GM19452 (cell line): Measurements from ENCODE around the gene SCGB1A1.

ENCODE experiments used
- ATAC-seq: cut with Tn5 transposase; IDR thresholded peaks from one replicate; pipeline ENCODE4 v1.9.1; 2021; ENCODE audit not compliant: unreplicated experiment

Gene SCGB1A1

DNA sequence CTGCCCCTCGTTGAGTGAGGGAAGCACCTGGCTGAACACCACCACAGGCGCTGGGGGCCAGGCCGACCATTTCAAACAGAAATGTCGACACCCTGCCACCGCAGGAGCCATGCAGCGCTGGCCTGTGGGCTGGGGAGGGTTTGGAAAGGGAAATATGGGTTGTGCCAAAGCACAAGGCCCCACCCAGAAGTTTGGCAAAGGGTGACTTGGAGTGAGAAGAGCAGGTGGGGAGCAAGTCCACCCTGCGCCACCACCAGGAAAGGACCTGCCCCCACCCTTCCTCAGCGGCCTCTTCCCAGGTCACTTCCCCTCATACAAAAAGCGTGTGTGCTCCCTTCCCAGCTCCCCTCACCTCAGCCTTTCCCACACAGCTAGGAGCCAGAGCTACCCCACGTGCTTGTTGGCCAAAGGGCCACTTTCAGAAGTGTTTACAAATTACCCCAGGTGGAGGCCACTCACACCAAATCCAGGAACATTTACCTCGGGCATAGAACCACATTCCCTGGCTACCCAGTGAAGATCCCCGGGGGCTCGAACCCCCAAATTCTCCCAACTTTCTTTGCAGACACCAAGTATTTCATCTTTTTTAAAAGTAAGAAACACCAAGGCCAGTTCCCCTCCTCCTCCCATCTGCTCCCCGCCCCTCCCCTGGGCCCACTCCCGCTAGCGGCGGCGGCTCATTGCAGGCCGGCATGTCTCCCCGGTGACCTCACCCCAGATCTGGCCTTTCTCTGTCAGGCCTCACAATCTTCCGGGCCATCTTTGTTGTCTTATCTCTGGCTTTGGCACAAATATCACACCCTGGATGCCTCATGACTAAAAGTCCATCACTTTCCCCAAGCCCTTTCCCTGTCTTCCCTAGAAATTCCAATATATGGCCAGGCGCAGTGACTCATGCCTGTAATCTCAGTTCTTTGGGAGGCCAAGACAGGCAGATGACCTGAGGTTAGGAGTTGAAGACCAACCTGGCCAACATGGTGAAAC, 20.5 kb upstream of the SCGB1A1 start:
- no peak for ATAC-seq

DNA sequence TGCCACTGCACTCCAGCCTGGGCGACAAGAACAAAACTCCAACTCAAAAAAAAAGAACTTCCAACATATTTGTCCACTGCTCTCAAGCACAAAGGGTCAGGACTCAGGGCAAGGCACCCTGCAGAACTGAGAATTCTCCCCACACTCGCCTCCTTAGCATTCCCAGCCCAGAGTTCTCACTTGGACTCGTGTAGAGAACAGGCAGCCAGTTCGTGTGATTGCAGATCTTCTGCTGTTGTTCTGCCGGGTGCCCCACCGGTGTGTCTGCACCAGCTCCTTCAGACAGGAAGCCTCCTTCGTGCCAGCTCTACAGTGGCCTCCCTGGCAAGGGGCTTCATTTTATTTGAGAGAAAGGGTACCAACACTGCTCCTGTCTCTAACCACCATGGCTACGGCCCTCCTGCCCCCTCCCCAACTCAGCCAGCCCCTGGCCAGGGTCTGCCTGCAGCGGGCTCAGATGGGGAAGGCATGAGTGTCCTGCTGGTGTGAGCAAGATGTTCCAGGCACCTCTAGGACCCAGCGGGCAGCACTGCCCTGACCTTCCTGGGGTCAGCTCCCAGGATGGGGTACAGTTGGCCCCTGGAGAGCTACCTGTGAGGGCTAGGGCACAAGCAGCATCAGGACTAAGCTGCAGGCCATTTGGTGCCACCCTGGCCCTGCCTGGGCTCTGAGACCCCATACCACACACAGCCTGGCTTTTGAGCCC, 19.5 kb upstream of the SCGB1A1 start:
- no peak for ATAC-seq

DNA sequence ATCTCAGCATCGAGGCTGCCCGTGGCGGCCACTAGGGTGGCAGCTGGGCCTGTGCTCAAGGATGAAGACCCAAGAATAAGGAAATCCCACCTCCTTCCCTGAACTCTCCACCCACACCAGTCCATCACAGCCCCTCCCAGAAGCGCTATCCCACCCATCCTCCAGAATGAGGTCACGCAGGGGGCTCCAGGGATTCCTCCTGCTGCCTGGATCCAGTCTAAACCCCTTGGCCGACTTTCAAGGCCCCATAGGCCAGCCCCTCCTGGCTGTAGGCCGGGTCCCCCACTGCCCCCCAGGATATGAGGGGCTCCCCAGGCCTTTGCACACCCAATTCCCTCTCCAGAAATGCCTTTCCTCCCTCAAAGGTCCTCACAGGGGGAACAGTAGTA, 19.0 kb upstream of the SCGB1A1 start:
- ATAC-seq = no peak

DNA sequence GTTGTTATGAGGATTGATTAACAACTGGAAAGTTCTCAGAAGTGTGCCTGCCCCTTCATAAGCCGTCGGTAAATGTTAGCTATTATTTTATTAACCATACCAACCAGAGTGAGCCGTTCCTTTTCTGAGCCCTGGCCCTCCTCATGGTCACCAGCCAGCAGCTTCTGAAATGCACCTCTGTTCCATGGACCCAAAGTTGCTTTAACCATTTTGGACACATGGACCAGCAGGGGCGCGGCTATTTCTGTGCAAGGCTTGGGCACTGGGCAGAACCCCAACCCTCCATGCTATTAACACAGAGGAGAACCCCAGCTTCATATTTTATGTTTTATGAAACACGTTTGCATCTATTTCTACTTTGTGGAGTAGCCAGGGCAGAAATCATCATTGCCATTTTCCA, 18.6 kb upstream of the SCGB1A1 start:
- ATAC-seq = no peak

DNA sequence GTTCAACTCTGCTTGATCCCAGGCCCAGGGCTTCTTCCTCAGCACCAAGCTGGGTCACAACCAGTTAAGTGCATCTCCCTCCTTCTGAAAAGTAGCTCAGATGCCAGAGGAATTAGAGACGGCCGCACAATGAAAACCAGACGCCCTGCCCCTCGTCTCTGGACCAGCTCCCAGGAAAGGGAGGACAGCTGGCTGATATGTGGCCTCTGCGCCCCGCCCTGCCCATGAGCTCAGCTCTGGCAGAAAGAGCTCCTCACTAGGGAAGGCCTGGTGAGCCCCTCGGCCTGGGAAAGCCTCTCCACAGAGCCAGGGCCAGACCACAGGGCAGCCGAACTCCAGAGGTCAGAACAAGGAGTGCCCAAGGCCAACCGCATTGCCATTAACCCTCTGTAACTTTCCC, 18.1 kb upstream of the SCGB1A1 start:
- ATAC-seq = no peak

DNA sequence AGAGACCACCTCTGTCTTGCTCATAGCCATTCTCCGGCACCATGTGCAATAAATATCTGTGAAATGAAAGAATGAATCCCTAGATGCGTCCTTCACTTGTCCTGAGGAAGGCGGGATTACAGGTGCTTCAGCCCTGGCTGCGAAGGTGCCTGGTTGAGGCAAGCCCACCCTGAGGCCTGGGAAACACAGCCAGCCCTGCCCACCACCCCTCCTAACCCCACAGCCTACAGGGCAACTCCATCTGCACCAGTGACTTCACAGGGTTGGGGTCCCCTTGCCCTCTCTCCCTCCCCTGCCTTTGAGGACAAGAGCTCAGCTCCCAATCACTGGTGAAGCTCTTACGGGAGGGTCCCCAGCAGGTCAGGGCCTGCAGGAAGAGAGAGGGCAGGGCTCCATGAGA, 17.5 kb upstream of the SCGB1A1 start:
- no peak for ATAC-seq

DNA sequence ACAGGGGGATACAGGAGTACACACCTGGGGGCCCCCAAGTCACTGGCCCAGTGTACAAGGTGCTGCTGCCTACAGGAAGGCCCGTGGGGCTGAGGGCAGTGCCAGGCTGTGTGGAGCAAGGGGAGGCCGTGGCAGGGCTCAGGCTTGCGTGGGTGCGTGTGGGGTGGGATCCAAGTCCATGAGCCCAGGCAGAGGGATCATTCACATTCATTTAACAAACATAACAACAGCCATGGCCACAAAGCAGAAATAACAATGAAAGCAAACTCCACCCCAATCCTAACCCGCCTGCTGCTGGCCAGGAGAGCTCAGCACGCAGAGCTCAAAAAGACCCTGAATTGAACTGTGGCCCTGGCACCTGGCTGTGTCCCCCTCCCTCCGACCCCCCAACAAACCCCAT, 17.0 kb upstream of the SCGB1A1 start:
- ATAC-seq = no peak

DNA sequence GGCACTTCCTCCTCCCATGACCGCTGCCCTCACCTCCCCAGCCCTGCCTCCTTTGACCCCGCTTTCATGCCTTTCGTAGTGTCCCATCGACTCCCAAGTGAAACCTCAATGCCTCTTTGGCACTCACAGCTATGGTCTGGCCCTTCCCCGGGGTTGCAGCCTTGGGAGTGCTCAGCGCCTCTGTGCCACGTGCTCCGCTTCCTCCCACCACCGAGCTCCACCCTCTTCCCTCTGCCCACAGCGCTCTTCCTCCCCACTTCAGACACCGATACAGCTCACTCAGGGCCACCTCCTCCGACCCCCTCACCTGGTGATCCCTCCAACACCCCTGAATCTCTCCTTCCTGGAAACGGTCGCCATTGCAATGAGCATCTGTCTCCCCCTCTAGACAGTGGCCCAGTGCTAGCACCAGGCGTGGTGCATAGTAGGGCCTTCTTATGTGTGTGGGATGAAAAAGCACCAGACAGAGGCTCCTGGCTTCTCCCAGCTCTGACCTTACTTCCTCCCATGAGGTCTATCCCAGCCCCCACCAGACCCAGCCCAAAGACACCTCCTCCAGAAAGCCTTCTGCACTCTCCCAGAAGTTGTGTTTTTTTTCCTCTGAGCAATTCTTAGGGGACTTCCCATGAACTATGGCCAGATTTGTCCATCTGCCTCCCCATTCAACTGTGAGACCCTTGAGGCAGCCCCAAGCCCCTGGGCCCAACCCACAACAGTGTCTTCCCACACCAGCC, 16.4 kb upstream of the SCGB1A1 start:
- no peak for ATAC-seq

DNA sequence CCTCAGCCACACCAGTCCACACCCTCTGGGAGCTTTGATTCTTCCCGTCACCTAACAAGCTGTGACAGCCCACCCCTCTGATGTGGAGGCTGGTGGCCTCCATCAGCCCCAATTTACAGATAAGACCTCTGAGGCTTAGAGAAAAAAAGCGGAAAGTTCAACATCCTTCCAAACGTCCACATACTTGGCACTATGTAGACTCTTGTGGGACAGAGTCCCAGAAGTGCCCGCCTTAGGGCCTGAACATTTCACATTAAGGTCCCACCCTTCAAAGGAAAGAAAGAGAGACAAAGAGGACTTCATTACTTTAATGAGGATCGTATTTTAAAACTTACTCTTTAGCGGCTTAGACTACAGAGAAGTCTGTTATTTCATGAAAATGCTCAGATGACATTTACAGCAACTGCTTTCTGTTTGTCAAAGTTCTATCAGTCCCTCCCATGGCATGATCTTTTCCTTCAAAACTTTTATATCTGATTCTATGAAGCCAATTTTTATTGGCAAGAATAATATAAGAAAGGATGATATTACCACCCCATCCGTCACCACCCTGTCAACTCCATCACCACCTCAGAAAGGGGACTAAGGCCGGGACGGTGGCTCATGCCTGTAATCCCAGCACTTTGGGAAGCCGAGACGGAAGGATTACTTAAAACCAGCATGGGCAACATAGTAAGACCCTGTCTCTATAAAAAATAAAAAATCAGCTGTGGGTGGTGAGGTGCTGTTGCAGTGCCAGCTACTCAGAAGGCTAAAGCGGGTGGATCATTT, 15.7 kb upstream of the SCGB1A1 start:
- no peak for ATAC-seq

DNA sequence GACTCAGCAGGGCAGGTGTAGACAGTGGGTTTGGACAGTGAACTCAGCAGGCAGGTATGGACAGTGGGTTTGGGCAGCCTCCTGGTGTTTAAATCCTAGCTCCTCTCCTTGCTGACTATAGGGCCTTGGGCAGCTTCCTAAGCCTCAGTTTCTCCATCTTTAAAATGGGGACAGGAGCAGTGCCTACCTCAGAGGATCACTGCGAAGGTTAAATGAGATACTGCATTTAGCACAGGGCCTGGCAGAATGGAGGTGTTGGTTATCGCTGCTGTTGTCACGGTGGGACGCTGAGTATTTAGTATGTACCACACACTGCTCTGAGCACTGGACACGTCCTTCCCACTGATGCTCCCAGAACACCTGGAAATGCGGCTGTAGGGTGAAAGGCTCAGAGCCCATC, 14.4 kb upstream of the SCGB1A1 start:
- ATAC-seq = no peak

DNA sequence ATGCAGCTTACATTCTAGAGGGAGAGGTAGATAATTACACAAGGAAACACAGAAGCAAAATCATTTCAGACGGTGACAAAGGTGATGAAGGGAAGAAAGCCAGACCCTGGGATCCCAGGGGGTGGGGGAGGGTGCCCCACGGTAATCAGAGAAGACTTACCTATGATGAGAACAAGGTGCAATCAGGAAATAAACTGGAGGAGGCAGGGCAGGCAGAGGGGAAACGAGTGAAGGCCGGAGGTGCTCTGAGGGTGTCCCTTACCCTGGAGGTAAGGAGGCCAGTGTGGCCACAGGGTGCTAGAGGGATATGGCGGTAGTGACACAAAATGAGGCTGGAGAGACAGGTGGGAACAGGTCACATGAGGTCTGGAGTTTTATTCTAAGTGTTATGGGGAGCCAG, 13.9 kb upstream of the SCGB1A1 start:
- no peak for ATAC-seq

DNA sequence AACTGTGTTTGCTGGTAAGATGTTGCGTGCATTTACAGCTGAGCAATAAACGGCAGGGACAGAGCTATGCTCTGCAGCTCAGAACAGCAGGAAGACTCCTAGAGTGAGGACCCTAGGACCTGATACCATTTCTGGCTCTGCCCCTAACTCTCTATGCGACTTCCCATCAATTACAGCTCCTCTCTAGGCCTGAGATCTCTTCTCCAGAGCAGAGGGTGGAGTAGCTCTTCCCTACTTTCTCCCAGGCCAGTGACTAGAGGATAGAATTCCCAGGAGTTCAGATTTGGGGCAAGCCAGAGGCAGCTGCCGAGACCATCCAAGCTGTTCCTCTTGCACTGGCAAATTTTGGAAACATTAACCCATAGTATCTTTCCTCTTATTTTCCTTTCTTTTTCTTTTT, 12.8 kb upstream of the SCGB1A1 start:
- ATAC-seq = no peak

DNA sequence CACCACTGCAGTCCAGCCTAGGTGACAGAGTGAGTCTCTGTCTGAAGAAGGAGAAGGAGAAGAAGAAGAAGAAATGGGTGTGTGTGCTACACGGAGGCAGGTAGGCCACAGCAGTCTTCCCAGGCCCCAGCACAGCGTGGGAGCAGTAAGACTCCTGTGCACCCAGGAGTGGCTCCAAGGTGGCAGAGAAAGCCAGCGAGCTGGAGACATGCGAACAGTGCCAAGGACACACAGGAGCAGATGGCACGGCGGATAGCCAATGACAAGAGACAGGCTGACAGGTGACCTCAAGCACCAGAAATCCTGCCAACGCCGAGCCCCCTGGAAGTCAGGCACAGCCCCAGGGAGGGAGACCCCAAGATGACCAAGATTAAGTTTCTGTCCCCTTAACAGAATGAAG, 9.0 kb upstream of the SCGB1A1 start:
- ATAC-seq = no peak

DNA sequence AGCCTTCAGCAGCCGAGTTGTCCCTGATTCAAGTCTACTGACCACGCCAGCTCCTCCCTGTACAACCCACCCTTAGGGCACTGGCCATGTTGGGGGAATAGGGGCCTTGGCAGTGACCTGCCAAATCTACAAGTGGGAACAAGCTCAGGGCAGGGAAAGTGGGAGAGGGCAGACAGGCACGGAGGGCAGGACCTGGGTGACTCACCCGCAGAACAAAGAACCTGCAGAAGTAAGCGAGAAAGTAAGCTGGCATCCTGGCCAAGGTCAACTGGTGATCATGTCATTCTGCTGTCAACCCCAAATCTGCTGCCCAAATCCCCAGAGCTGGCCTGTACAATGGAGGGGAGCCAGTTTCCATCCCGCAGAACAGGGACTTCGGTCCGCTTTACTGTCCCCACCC, 7.9 kb upstream of the SCGB1A1 start:
- no peak for ATAC-seq

DNA sequence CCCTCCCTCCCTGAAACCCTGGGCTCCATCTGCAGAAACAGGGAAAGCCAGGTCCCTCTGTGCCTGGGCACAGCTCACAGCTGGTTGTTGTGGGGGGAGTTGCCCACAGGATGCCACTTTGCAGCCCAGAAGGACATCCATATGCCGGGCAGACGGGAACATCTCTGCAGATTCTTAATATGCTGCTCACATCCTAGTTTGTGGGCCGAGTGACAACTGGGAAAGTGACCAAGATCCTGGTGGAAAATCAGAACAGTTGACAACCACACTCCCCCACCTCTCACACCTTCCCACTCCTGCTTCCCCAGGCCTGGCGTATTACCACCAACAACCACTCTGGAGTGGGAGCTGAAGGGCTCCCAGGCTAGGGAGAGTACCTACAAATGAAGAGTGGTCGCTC, 7.3 kb upstream of the SCGB1A1 start:
- no peak for ATAC-seq

DNA sequence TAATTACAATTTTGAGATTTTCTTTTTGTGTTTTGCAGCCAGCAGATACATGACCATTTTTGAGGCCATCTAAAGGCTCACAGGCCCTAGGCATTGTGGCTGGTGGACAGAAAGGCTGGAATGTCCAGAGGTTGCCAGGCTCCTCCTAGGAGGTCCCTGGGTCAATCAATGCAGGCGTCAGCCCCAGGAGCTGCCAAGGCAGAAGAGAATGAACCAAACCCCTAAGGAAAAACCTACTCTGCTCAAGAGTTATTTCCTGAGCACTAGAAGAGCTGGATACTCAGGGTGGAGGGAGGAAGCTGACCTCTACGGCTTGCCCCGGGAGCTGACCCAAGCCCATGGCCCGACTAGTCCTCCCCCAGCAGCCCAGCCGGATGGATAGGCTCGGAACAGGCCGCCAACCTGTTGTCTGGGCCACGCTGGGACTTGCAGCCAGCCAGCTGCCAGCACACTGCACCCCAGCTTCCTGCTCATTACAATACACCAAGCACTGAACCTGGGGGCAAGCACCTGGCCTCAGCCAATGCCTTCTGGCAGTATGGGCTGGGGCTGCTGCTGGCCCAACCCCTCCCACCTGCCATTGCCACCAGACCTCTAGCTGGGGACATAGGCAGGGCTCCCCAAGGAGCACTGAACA, 5.7 kb upstream of the SCGB1A1 start:
- no peak for ATAC-seq

DNA sequence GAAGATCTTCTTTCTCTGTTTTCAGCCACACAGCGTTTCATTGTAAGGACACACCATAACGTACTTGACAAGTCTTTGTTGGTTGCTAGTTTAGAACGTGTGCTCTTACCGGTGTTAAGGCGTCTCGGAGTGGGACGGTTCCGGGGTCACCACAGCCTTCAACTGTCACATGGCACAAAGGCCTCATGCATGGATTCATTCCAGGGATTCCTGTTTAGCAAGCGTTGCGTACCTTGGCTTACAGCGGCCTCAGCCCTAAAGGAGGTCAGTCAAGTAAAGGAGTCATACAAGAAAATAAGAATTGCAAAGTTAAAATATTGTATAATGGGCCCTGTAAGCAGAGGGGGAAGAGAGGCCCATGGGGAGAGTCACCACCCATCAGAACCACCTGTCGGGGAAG, 2.2 kb upstream of the SCGB1A1 start:
- no peak for ATAC-seq

DNA sequence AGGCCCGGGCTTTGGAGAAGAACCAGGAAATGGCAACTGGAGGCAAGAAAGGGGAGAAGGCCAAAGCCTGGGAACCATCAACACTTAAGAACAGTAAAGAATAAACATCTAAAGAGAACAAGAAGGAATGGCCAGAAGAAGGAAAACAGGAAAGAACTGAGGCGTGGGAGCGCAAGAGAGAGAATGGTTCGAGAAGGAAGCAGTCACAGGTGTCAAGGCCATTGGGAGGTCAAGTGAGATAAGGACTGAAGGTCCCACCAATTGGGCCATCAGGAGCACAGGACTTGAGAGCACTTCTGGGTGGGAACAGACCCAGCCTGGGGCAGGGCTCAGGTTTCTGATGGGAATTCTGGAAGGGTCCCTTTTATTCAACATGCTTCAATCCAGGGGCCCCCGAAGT, 697 bp upstream of the SCGB1A1 start:
- ATAC-seq = no peak

DNA sequence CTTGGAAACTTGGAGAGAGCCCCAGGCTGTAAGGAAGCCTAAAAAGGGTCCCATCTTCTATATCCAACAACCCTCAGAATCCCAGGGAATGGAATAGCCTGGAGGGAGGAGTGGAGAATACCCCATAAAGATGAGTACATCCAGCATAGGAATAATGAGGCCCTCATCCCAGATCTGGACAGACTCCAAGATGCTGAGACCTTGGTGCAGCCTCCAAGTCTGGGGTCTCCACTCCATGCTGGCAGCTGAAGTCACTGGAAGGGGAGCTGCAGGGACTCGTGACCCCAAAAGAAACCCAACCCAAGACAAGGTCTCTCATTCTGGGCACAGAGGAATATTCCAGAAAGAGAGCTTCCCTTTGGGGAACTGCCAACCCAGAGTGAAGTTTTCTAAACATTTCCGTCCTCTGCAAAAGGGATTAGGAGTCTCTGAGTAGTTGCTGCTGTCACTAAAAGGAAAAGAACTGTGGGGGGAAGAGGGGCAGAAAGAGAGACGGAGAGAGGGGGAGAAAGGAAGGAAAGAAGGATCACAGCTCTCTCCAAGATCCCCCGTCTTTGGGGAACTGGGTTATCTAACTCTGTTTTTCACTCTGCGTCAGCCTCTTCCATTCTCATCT, 589 bp downstream of the SCGB1A1 start:
- ATAC-seq = no peak

DNA sequence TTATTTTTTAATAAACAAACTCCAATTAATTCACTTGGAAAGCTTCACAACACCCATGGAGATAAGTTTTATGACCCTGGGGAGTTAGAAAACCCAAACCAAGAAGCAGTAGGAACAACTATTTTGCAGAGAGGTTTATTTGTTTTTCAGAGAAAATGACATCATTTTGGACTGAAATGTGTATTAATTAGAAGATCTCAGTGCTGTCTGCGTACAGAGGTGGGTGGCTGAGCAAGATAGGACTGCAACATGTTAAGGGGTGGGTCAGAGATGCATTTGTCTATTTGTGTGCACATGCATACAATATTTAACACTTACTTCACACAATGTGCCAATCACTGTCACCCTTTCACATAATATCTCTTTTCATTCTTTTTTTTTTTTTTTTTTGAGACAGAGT, 1.1 kb downstream of the SCGB1A1 start:
- ATAC-seq = no peak
